HepG2 (cell line): ENCODE data around the gene NOL12. TPM values are rescaled to one million over a fixed set of nuclear protein-coding genes. Genes with fewer than 3 reads are reported as not detected.

Experiments used
- ELF4 ChIP-seq: sonication (generic); formaldehyde crosslinking; IDR thresholded peaks from 2 replicates; pipeline ENCODE4 v1.5.0; 2020; ENCODE audit warnings: missing genetic modification reagents, mild to moderate bottlenecking, moderate library complexity, borderline replicate concordance
- FOXM1 ChIP-seq: sonication (generic); formaldehyde crosslinking; IDR thresholded peaks from 2 replicates; pipeline ENCODE4 v1.5.0; 2020; ENCODE audit warnings: missing genetic modification reagents
- HNRNPLL ChIP-seq: fragments of 200-400 bp; formaldehyde crosslinking; IDR thresholded peaks from 2 replicates; pipeline ENCODE4 v1.6.1; 2017; ENCODE audit warnings: mild to moderate bottlenecking, low read depth, low read length; ENCODE audit not compliant: poor library complexity, severe bottlenecking
- ZNF318 ChIP-seq: sonication (generic); formaldehyde crosslinking; IDR thresholded peaks from 2 replicates; pipeline ENCODE4 v1.4.0; 2020; ENCODE audit warnings: mild to moderate bottlenecking, missing genetic modification reagents
- polyA plus RNA-seq, 8 experiments: library from polyadenylated mRNA; depleted of rRNA in 3 of 8; stranded (reverse) in 7 of 8; unstranded in 1 of 8; fragments of >200 nt; fragmentation: Illumina TruSeq in 4 of 8; extraction: Trizol in 4 of 8; gene quantifications; 2 replicates each; pipeline versions ENCODE4 v1.2.1 to v1.2.3, GENCODE V29; 2011 to 2016; ENCODE audit warnings: low read depth in 4 of 8, missing spikeins in 1 of 8, mixed read lengths in 1 of 8; ENCODE audit not compliant: insufficient read depth in 1 of 8
- total RNA-seq, 5 experiments: library from RNA; depleted of rRNA; stranded (reverse); fragments of >200 nt; fragmentation: Illumina TruSeq; extraction: Trizol; gene quantifications; 2 replicates each; pipeline ENCODE4 v1.2.3, GENCODE V29; 2016; ENCODE audit warnings: low read depth in 1 of 5
- TF ChIP-seq, protein P1 (sequence below): sonication (generic); formaldehyde crosslinking; IDR thresholded peaks from 2 replicates; pipeline ENCODE4 v1.4.0; 2020; ENCODE audit warnings: missing genetic modification reagents, borderline replicate concordance
- TF ChIP-seq, protein P2 (sequence below): sonication (generic); formaldehyde crosslinking; IDR thresholded peaks from 2 replicates; pipeline ENCODE4 v1.4.0; 2020; ENCODE audit warnings: missing genetic modification reagents

Gene NOL12
- total and polyA plus RNA-seq, 2 of the 13 experiments (the other 11 are each of a cell fraction or from before 2014, with no cell fraction given): 14.3 to 31.4 TPM

DNA sequence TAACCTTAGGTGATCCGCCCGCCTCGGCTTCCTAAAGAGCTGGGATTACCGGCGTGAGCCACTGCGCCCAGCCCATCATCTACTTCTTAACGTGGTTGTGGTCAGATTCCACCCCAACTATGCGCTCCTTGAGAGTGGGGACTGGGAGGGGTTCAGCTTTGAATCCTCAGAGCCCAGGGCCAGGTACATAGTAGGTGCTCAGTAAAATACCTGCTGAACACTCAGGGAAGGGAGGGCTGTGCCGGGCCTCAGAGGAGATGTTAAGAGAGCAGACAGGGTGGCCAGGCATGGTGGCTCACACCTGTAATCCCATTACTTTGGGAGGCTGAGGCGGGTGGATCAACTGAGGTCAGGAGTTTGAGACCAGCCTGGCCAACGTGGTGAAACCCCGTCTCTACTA is 11.9 kb upstream of the NOL12 start (continued):
- no peak for TF ChIP-seq ZNF318 (CRISPR knock-in tag)
- TF ChIP-seq, protein P1, sequence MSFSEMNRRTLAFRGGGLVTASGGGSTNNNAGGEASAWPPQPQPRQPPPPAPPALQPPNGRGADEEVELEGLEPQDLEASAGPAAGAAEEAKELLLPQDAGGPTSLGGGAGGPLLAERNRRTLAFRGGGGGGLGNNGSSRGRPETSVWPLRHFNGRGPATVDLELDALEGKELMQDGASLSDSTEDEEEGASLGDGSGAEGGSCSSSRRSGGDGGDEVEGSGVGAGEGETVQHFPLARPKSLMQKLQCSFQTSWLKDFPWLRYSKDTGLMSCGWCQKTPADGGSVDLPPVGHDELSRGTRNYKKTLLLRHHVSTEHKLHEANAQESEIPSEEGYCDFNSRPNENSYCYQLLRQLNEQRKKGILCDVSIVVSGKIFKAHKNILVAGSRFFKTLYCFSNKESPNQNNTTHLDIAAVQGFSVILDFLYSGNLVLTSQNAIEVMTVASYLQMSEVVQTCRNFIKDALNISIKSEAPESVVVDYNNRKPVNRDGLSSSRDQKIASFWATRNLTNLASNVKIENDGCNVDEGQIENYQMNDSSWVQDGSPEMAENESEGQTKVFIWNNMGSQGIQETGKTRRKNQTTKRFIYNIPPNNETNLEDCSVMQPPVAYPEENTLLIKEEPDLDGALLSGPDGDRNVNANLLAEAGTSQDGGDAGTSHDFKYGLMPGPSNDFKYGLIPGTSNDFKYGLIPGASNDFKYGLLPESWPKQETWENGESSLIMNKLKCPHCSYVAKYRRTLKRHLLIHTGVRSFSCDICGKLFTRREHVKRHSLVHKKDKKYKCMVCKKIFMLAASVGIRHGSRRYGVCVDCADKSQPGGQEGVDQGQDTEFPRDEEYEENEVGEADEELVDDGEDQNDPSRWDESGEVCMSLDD (CRISPR knock-in tag): no peak
- TF ChIP-seq HNRNPLL: no peak
- no peak for TF ChIP-seq ELF4 (CRISPR knock-in tag)
- TF ChIP-seq, protein P2, sequence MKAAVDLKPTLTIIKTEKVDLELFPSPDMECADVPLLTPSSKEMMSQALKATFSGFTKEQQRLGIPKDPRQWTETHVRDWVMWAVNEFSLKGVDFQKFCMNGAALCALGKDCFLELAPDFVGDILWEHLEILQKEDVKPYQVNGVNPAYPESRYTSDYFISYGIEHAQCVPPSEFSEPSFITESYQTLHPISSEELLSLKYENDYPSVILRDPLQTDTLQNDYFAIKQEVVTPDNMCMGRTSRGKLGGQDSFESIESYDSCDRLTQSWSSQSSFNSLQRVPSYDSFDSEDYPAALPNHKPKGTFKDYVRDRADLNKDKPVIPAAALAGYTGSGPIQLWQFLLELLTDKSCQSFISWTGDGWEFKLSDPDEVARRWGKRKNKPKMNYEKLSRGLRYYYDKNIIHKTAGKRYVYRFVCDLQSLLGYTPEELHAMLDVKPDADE (CRISPR knock-in tag): no peak
- no peak for TF ChIP-seq FOXM1
